ENCODE results near the gene PTDSS2. TPM values are rescaled to one million over a fixed set of nuclear protein-coding genes. Genes with fewer than 3 reads are reported as not detected.

The PTDSS2 gene
- total and polyA plus RNA-seq, 9 of the 15 experiments (the other 6 are each of a cell fraction or from before 2014, with no cell fraction given), result 0.45 to 53.9 (median 17.2) TPM

DNA sequence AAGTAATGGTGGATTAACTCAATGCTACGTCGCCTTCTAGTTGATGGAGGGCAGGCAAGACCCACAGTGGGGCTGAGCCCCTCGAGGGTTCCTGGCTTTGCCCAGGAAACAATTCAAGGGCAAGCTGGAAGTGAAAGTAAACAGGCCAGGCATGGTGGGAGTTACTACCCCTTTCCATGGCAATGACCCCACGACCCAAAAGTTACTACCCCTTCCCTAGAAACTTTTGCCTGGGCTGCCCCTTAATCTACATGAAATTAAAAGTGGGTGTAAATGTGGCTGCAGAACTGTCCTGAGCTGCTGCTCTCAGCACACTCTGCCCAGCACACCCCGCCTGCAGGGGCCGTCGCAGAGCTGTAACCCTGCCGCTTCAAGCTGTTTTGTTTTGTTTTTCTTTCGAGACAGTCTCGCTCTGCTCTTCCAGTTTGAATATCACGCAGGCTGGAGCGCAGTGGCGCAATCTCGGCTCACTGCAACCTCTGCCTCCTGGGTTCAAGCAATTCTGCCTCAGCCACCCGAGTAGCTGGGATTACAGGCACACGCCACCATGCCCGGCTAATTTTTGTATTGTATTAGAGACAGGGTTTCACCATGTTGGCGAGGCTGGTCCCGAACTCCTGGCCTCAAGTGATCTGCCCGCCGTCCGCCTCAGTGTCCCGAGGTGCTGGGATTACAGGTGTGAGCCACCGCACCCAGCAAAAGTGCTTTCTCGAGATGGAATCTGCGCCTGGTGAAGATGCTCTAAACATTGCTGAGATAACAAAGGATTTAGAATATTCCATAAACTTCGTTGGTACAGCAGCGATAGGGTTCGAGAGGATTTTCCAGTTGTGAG is 62.9 kb downstream of the PTDSS2 start (continued):
- TF ChIP-seq, protein P1, sequence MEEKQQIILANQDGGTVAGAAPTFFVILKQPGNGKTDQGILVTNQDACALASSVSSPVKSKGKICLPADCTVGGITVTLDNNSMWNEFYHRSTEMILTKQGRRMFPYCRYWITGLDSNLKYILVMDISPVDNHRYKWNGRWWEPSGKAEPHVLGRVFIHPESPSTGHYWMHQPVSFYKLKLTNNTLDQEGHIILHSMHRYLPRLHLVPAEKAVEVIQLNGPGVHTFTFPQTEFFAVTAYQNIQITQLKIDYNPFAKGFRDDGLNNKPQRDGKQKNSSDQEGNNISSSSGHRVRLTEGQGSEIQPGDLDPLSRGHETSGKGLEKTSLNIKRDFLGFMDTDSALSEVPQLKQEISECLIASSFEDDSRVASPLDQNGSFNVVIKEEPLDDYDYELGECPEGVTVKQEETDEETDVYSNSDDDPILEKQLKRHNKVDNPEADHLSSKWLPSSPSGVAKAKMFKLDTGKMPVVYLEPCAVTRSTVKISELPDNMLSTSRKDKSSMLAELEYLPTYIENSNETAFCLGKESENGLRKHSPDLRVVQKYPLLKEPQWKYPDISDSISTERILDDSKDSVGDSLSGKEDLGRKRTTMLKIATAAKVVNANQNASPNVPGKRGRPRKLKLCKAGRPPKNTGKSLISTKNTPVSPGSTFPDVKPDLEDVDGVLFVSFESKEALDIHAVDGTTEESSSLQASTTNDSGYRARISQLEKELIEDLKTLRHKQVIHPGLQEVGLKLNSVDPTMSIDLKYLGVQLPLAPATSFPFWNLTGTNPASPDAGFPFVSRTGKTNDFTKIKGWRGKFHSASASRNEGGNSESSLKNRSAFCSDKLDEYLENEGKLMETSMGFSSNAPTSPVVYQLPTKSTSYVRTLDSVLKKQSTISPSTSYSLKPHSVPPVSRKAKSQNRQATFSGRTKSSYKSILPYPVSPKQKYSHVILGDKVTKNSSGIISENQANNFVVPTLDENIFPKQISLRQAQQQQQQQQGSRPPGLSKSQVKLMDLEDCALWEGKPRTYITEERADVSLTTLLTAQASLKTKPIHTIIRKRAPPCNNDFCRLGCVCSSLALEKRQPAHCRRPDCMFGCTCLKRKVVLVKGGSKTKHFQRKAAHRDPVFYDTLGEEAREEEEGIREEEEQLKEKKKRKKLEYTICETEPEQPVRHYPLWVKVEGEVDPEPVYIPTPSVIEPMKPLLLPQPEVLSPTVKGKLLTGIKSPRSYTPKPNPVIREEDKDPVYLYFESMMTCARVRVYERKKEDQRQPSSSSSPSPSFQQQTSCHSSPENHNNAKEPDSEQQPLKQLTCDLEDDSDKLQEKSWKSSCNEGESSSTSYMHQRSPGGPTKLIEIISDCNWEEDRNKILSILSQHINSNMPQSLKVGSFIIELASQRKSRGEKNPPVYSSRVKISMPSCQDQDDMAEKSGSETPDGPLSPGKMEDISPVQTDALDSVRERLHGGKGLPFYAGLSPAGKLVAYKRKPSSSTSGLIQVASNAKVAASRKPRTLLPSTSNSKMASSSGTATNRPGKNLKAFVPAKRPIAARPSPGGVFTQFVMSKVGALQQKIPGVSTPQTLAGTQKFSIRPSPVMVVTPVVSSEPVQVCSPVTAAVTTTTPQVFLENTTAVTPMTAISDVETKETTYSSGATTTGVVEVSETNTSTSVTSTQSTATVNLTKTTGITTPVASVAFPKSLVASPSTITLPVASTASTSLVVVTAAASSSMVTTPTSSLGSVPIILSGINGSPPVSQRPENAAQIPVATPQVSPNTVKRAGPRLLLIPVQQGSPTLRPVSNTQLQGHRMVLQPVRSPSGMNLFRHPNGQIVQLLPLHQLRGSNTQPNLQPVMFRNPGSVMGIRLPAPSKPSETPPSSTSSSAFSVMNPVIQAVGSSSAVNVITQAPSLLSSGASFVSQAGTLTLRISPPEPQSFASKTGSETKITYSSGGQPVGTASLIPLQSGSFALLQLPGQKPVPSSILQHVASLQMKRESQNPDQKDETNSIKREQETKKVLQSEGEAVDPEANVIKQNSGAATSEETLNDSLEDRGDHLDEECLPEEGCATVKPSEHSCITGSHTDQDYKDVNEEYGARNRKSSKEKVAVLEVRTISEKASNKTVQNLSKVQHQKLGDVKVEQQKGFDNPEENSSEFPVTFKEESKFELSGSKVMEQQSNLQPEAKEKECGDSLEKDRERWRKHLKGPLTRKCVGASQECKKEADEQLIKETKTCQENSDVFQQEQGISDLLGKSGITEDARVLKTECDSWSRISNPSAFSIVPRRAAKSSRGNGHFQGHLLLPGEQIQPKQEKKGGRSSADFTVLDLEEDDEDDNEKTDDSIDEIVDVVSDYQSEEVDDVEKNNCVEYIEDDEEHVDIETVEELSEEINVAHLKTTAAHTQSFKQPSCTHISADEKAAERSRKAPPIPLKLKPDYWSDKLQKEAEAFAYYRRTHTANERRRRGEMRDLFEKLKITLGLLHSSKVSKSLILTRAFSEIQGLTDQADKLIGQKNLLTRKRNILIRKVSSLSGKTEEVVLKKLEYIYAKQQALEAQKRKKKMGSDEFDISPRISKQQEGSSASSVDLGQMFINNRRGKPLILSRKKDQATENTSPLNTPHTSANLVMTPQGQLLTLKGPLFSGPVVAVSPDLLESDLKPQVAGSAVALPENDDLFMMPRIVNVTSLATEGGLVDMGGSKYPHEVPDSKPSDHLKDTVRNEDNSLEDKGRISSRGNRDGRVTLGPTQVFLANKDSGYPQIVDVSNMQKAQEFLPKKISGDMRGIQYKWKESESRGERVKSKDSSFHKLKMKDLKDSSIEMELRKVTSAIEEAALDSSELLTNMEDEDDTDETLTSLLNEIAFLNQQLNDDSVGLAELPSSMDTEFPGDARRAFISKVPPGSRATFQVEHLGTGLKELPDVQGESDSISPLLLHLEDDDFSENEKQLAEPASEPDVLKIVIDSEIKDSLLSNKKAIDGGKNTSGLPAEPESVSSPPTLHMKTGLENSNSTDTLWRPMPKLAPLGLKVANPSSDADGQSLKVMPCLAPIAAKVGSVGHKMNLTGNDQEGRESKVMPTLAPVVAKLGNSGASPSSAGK (IDR thresholded peaks at IDR 0.05), result no peak
- TF ChIP-seq ILF3 (IDR thresholded peaks at IDR 0.05; ENCODE audit: borderline replicate concordance), result no peak
- TF ChIP-seq TEAD1 (CRISPR knock-in tag; IDR thresholded peaks at IDR 0.05), result no peak
- TF ChIP-seq RBM34 (IDR thresholded peaks at IDR 0.05; ENCODE audit: borderline replicate concordance, insufficient read depth, low read length), result no peak
- TF ChIP-seq ZSCAN29 (IDR thresholded peaks at IDR 0.05), result no peak
- TF ChIP-seq, protein P2, sequence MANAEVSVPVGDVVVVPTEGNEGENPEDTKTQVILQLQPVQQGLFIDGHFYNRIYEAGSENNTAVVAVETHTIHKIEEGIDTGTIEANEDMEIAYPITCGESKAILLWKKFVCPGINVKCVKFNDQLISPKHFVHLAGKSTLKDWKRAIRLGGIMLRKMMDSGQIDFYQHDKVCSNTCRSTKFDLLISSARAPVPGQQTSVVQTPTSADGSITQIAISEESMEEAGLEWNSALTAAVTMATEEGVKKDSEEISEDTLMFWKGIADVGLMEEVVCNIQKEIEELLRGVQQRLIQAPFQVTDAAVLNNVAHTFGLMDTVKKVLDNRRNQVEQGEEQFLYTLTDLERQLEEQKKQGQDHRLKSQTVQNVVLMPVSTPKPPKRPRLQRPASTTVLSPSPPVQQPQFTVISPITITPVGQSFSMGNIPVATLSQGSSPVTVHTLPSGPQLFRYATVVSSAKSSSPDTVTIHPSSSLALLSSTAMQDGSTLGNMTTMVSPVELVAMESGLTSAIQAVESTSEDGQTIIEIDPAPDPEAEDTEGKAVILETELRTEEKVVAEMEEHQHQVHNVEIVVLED (CRISPR knock-in tag; IDR thresholded peaks at IDR 0.05), result no peak
- TF ChIP-seq RFX5 (IDR thresholded peaks at IDR 0.05; ENCODE audit: low read depth, low read length), result no peak
- TF ChIP-seq ETV5 (CRISPR knock-in tag; IDR thresholded peaks at IDR 0.05; ENCODE audit: low read depth), result no peak
